ENCODE results near the gene SEPTIN1. TPM values are rescaled to one million over a fixed set of nuclear protein-coding genes. Genes with fewer than 3 reads are reported as not detected.

The SEPTIN1 gene
- total and polyA plus RNA-seq, 2 donors (not counting 3 experiments of a cell fraction or from before 2014, with no cell fraction given): 0.07 to 0.75 TPM

- ChIA-PET POLR2A (no interaction called here), CTCF (interaction anchor here (1.3 kb wide), 1 partner anchor 15 kb away, joined by 3 read pairs; no protein-coding TSS in a partner anchor)
- H3K9ac ChIP-seq (replicated peaks; ENCODE audit: extremely low read depth, insufficient read depth, low read length): no peak overlapping the region
- no peak for FAIRE-seq
- no peaks in the 10 kb centered on the region for H3K9me1 ChIP-seq (replicated peaks; ENCODE audit: control insufficient read depth, extremely low read depth, insufficient read depth, low read length)
- H3K27me3 ChIP-seq (ENCODE audit: control insufficient read depth in 2 of 2, insufficient read depth in 2 of 2, low read length in 2 of 2): no peaks in the 10 kb centered on the region
- no peak overlapping the region for H3K4me3 ChIP-seq (replicated peaks in 1 of 3; ENCODE audit: insufficient read depth in 1 of 3, low read depth in 1 of 3, low read length in 3 of 3)
- no TSS peak for BruUV-seq (replicated peaks)
- H4K20me1 ChIP-seq (replicated peaks; ENCODE audit: control insufficient read depth, extremely low read depth, insufficient read depth, low read length): no peaks in the 10 kb centered on the region
- H3K79me2 ChIP-seq (ENCODE audit: control insufficient read depth, insufficient read depth, low read length): no peaks in the 10 kb centered on the region
- H3K4me1 ChIP-seq (ENCODE audit: control insufficient read depth, extremely low read depth, insufficient read depth, low read length): peaks cover 12% of the 10 kb centered on the region
- no peaks in the 10 kb centered on the region for H3K9me3 ChIP-seq (replicated peaks; ENCODE audit: control insufficient read depth, insufficient read depth, low read length)
- intact Hi-C loops (cut with micrococcal nuclease): no loop called here
- H2AFZ ChIP-seq (ENCODE audit: low read depth, low read length): no peak overlapping the region
- TF ChIP-seq EZH2 (IDR thresholded peaks at IDR 0.05; ENCODE audit: borderline replicate concordance, low read depth, low read length, severe bottlenecking): no peak
- no peak for TF ChIP-seq JUN (IDR thresholded peaks at IDR 0.05; ENCODE audit: borderline replicate concordance, insufficient read depth, insufficient read length, low read depth)
- TF ChIP-seq FOS (IDR thresholded peaks at IDR 0.05; ENCODE audit: borderline replicate concordance, insufficient read depth, low read length): no peak
- no peak for TF ChIP-seq GATA2 (IDR thresholded peaks at IDR 0.05; ENCODE audit: insufficient read depth, insufficient read length, low read depth, low read length)
- TF ChIP-seq POLR2A (IDR thresholded peaks at IDR 0.05; ENCODE audit: low read depth, low read length): no peak
- H3K27ac ChIP-seq (ENCODE audit: insufficient read depth, low read depth, low read length): no peak overlapping the region
- no peaks in the 10 kb centered on the region for H3K36me3 ChIP-seq (ENCODE audit: control insufficient read depth in 2 of 2, extremely low read depth in 1 of 2, insufficient read depth in 2 of 2, low read length in 2 of 2)
- H3K4me2 ChIP-seq (ENCODE audit: insufficient read depth, low read length): no peak overlapping the region
- no peak for DNase-seq (ENCODE audit: low read depth, low spot score)
- dilution Hi-C loops (cut with MboI; ENCODE audit: extremely low pct_ligation_motif_present, low sequenced_read_pairs): no loop called here
Measured at GRCh38 chr16:30380803-30381208, 1.6 kb downstream of the SEPTIN1 start.

GRCh38 chr16:30380072-30380802, 2.1 kb downstream of the SEPTIN1 start:
- FAIRE-seq: no peak
- TF ChIP-seq FOS (IDR thresholded peaks at IDR 0.05; ENCODE audit: borderline replicate concordance, insufficient read depth, low read length): no peak
- TF ChIP-seq EZH2 (IDR thresholded peaks at IDR 0.05; ENCODE audit: borderline replicate concordance, low read depth, low read length, severe bottlenecking): no peak
- no peak for TF ChIP-seq POLR2A (IDR thresholded peaks at IDR 0.05; ENCODE audit: low read depth, low read length)
- no peak for TF ChIP-seq CTCF (IDR thresholded peaks at IDR 0.05; ENCODE audit: extremely low read depth in 1 of 2, insufficient read depth in 1 of 2, low read depth in 1 of 2, low read length in 2 of 2)
- no peak for TF ChIP-seq POLR2AphosphoS5 (IDR thresholded peaks at IDR 0.05; ENCODE audit: insufficient read depth, low read depth, low read length)
- no peak for TF ChIP-seq MAX (IDR thresholded peaks at IDR 0.05; ENCODE audit: insufficient read depth, insufficient read length)
- TF ChIP-seq JUN (IDR thresholded peaks at IDR 0.05; ENCODE audit: borderline replicate concordance, insufficient read depth, insufficient read length, low read depth): no peak
- TF ChIP-seq MYC (IDR thresholded peaks at IDR 0.05; ENCODE audit: low read depth, low read length): no peak
- no peak for TF ChIP-seq GATA2 (IDR thresholded peaks at IDR 0.05; ENCODE audit: insufficient read depth, insufficient read length, low read depth, low read length)
- no TSS peak for BruUV-seq (replicated peaks)
- no peak overlapping the region for H3K27ac ChIP-seq (ENCODE audit: insufficient read depth, low read depth, low read length)
- dilution Hi-C loops (cut with MboI; ENCODE audit: extremely low pct_ligation_motif_present, low sequenced_read_pairs): no loop called here
- no peak overlapping the region for H2AFZ ChIP-seq (ENCODE audit: low read depth, low read length)
- no peaks in the 10 kb centered on the region for H3K36me3 ChIP-seq (ENCODE audit: control insufficient read depth in 2 of 2, extremely low read depth in 1 of 2, insufficient read depth in 2 of 2, low read length in 2 of 2)
- POLR2A ChIA-PET: no interaction called here
- H3K9me3 ChIP-seq (replicated peaks; ENCODE audit: control insufficient read depth, insufficient read depth, low read length): no peaks in the 10 kb centered on the region
- no peaks in the 10 kb centered on the region for H3K9me1 ChIP-seq (replicated peaks; ENCODE audit: control insufficient read depth, extremely low read depth, insufficient read depth, low read length)
- H3K4me3 ChIP-seq (replicated peaks in 1 of 3; ENCODE audit: insufficient read depth in 1 of 3, low read depth in 1 of 3, low read length in 3 of 3): no peak overlapping the region
- no peak for DNase-seq (ENCODE audit: low read depth, low spot score)
- CTCF ChIA-PET: interaction anchor here (1.3 kb wide), 1 partner anchor 16 kb away, joined by 3 read pairs; no protein-coding TSS in a partner anchor
- H4K20me1 ChIP-seq (replicated peaks; ENCODE audit: control insufficient read depth, extremely low read depth, insufficient read depth, low read length): no peaks in the 10 kb centered on the region
- H3K27me3 ChIP-seq (ENCODE audit: control insufficient read depth in 2 of 2, insufficient read depth in 2 of 2, low read length in 2 of 2): no peaks in the 10 kb centered on the region
- no peak overlapping the region for H3K4me2 ChIP-seq (ENCODE audit: insufficient read depth, low read length)
- H3K4me1 ChIP-seq (ENCODE audit: control insufficient read depth, extremely low read depth, insufficient read depth, low read length): peaks cover 12% of the 10 kb centered on the region
- intact Hi-C loops (cut with micrococcal nuclease): no loop called here
- no peak overlapping the region for H3K9ac ChIP-seq (replicated peaks; ENCODE audit: extremely low read depth, insufficient read depth, low read length)
- no peaks in the 10 kb centered on the region for H3K79me2 ChIP-seq (ENCODE audit: control insufficient read depth, insufficient read depth, low read length)

All from endothelial cell of umbilical vein (primary cell).